Tibial nerve (tissue), 4 donors: ENCODE results near the gene TNXB.

ENCODE experiments used
- EP300 ChIP-seq, 2 donors: sonication (generic); formaldehyde crosslinking; IDR thresholded peaks; one replicate each; pipeline ENCODE4 v1.6.1; 2017; ENCODE audit warnings: antibody characterized with exemption in 2 of 2, mild to moderate bottlenecking in 1 of 2
- POLR2A ChIP-seq, 2 donors: fragments of 450-650 bp; IDR thresholded peaks; one replicate each; pipeline ENCODE4 v1.6.1; 2017; ENCODE audit warnings: antibody characterized with exemption in 2 of 2, mild to moderate bottlenecking in 2 of 2, moderate library complexity in 2 of 2
- TF ChIP-seq, protein P1 (sequence below), 5 experiments: fragments of 200-600 bp in 3 of 5; fragments of 450-650 bp in 2 of 5; sonication (generic) in 3 of 5; IDR thresholded peaks; one replicate each; pipeline ENCODE4 v1.5.1; 2016 to 2019; ENCODE audit warnings: antibody characterized with exemption in 5 of 5, mild to moderate bottlenecking in 3 of 5, moderate library complexity in 2 of 5

DNA sequence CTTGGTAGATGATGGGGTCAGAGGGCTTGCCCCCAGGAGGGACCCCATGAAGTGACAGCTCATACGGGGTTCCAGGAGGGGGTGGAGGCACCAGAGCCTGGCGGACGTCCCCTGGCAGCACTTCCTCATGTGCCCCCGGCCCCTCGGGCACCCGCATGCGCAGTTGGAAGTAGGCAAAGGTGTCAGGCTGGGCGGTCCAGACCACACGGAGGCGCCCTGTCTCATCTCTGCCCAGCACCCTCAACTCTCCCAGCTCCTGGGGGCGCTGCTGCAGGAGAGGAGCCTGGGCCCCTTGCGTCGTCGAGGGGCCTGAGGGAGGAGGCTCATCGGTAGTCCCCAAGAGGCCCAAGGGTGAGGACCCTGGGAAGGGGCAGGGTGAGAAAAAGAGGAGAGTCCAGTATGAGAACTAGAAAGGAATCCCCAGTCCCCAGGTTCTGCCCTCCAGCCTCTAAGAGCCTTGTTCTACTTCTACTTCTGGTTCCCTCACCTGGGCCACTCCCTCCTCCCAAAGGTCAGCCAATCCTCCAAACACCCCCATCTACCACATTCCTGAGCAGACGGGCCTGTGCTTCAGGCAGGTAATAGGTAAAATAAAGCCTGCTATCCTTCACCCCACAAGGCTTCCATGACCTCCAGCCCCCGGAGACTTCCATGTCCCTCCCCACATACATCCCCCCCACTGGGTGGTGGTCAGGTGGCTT, 23.2 kb downstream of the TNXB start:
- no peak for TF ChIP-seq POLR2A (IDR thresholded peaks at IDR 0.05)
- TF ChIP-seq, protein P1, sequence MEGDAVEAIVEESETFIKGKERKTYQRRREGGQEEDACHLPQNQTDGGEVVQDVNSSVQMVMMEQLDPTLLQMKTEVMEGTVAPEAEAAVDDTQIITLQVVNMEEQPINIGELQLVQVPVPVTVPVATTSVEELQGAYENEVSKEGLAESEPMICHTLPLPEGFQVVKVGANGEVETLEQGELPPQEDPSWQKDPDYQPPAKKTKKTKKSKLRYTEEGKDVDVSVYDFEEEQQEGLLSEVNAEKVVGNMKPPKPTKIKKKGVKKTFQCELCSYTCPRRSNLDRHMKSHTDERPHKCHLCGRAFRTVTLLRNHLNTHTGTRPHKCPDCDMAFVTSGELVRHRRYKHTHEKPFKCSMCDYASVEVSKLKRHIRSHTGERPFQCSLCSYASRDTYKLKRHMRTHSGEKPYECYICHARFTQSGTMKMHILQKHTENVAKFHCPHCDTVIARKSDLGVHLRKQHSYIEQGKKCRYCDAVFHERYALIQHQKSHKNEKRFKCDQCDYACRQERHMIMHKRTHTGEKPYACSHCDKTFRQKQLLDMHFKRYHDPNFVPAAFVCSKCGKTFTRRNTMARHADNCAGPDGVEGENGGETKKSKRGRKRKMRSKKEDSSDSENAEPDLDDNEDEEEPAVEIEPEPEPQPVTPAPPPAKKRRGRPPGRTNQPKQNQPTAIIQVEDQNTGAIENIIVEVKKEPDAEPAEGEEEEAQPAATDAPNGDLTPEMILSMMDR (IDR thresholded peaks at IDR 0.05), result no peak
- TF ChIP-seq EP300 (IDR thresholded peaks at IDR 0.05), result no peak
